Esophagus muscularis mucosa (tissue), 4 donors: ENCODE results near the gene MZT2B. TPM values are rescaled to one million over a fixed set of nuclear protein-coding genes. Genes with fewer than 3 reads are reported as not detected.
"Not testable (repeated sequence)": the region's sequence is repeated elsewhere in the genome, so short reads cannot be mapped to it uniquely, and the experiment has no call there.

Experiments used
- DNase-seq: peaks from one replicate; pipeline ENCODE4 v3.0.0-alpha.2; 2017; ENCODE audit errors: extremely low spot score
- H3K27ac ChIP-seq, 4 donors: fragments of 200-600 bp; sonication (generic); replicated peaks in 1 of 4; 1 replicate in 3 of 4; 2 replicates in 1 of 4; pipeline ENCODE4 v1.5.1; 2016 to 2019; ENCODE audit warnings: mild to moderate bottlenecking in 1 of 4
- H3K27me3 ChIP-seq, 4 donors: fragments of 200-600 bp; sonication (generic); one replicate each; pipeline versions ENCODE4 v1.5.1 to v1.6.0; 2016 to 2019
- H3K36me3 ChIP-seq, 4 donors: fragments of 200-600 bp; sonication (generic); one replicate each; pipeline ENCODE4 v1.5.1; 2016 to 2019
- H3K4me1 ChIP-seq, 4 donors: fragments of 200-600 bp; sonication (generic); one replicate each; pipeline ENCODE4 v1.5.1; 2016 to 2019
- H3K4me3 ChIP-seq, 4 donors: fragments of 200-600 bp; sonication (generic); 1 replicate in 2 of 4; 2 replicates in 2 of 4; pipeline ENCODE4 v1.5.1; 2016 to 2019; ENCODE audit warnings: mild to moderate bottlenecking in 4 of 4, moderate library complexity in 1 of 4
- H3K9me3 ChIP-seq, 4 donors: fragments of 200-600 bp; sonication (generic); 1 replicate in 3 of 4; 2 replicates in 1 of 4; pipeline ENCODE4 v1.5.1; 2016 to 2019
- CTCF ChIP-seq, 3 experiments: fragments of 200-600 bp in 2 of 3; fragments of 450-650 bp in 1 of 3; sonication (generic) in 2 of 3; IDR thresholded peaks; one replicate each; pipeline ENCODE4 v1.5.1; 2017 to 2019; ENCODE audit warnings: antibody characterized with exemption in 3 of 3, mild to moderate bottlenecking in 2 of 3, moderate library complexity in 1 of 3
- EP300 ChIP-seq: sonication (generic); formaldehyde crosslinking; IDR thresholded peaks from one replicate; pipeline ENCODE4 v1.6.1; 2017; ENCODE audit warnings: antibody characterized with exemption
- POLR2A ChIP-seq: fragments of 450-650 bp; IDR thresholded peaks from one replicate; pipeline ENCODE4 v1.6.1; 2017; ENCODE audit warnings: antibody characterized with exemption, moderate library complexity, mild to moderate bottlenecking, low read depth
- POLR2AphosphoS5 ChIP-seq, 2 donors: sonication (generic); formaldehyde crosslinking; IDR thresholded peaks; one replicate each; pipeline ENCODE4 v1.6.1; 2017; ENCODE audit warnings: antibody characterized with exemption in 2 of 2
- whole genome bisulfite sequencing: methylation state at CpG from one replicate; pipeline ENCODE4 v1.1.5; 2018; 5-methylcytosine and 5-hydroxymethylcytosine counted together
- intact Hi-C: fragments of 100-400 bp; cut with DNase I; formaldehyde crosslinking; loops from one replicate; pipeline ENCODE4 v1.15.1; 2023
- total RNA-seq, 4 donors: library from RNA; depleted of rRNA; stranded (reverse); fragments of >200 nt; gene quantifications; one replicate each; pipeline versions ENCODE4 v1.1.0 to v1.2.1, GENCODE V29; 2016

The MZT2B gene
- total RNA-seq, 4 donors from 2014 or later = 145 to 282 (median 196) TPM

GRCh38 chr2:130160131-130160530, 21.9 kb upstream of the MZT2B start:
- Histone ChIP-seq H3K27me3 (no peaks in the 10 kb centered on the region), H3K9me3 (no peaks in the 10 kb centered on the region), H3K4me1 (peaks cover 0 to 5% (median 1%) of the 10 kb centered on the region in 4 donors), H3K36me3 (peaks cover 27 to 96% (median 66%) of the 10 kb centered on the region in 4 donors), H3K4me3 (no peak overlapping the region), H3K27ac (no peak overlapping the region)
- TF ChIP-seq POLR2A = no peak
- TF ChIP-seq EP300 = no peak
- no peak for TF ChIP-seq CTCF (IDR thresholded peaks at IDR 0.05)
- TF ChIP-seq POLR2AphosphoS5 (IDR thresholded peaks at IDR 0.05) = no peak
- intact Hi-C loops = no loop called here
- DNase-seq = no peak
- WGBS = 98% methylated on average over 6 of the region's 6 CpGs

GRCh38 chr2:130160838-130161705, 21.0 kb upstream of the MZT2B start:
- 77% methylated on average over 17 of the region's 25 CpGs for WGBS
- H3K4me3 ChIP-seq, H3K9me3 ChIP-seq, H3K27ac ChIP-seq, H3K4me1 ChIP-seq, intact Hi-C loops, DNase-seq, H3K27me3 ChIP-seq: not testable (repeated sequence)
- peaks cover 36 to 96% (median 71%) of the 10 kb centered on the region in 4 donors for H3K36me3 ChIP-seq

GRCh38 chr2:130162486-130162885, 19.6 kb upstream of the MZT2B start:
- H3K4me1 ChIP-seq, H3K9me3 ChIP-seq, H3K4me3 ChIP-seq, H3K27me3 ChIP-seq, intact Hi-C loops, H3K27ac ChIP-seq, DNase-seq: not testable (repeated sequence)
- H3K36me3 ChIP-seq = peaks cover 50 to 99% (median 81%) of the 10 kb centered on the region in 4 donors
- WGBS = 97% methylated on average over 5 of the region's 7 CpGs

- Histone ChIP-seq H3K27ac (no peak overlapping the region), H3K9me3 (no peaks in the 10 kb centered on the region), H3K4me3 (no peak overlapping the region), H3K27me3 (no peaks in the 10 kb centered on the region), H3K4me1 (no peaks in the 10 kb centered on the region), H3K36me3 (peaks cover 54 to 99% (median 83%) of the 10 kb centered on the region in 4 donors)
- TF ChIP-seq EP300 (no peak), POLR2AphosphoS5 (IDR thresholded peaks at IDR 0.05) (no peak), CTCF (IDR thresholded peaks at IDR 0.05) (no peak), POLR2A (no peak)
- WGBS = 95% methylated on average over 9 of the region's 9 CpGs
- intact Hi-C loops = no loop called here
- no peak for DNase-seq
These were observed 19.1 kb upstream of the MZT2B start for GRCh38 chr2:130162968-130163367.

- Histone ChIP-seq H3K27me3 (no peaks in the 10 kb centered on the region), H3K4me3 (no peak overlapping the region), H3K36me3 (peaks cover 56 to 99% (median 82%) of the 10 kb centered on the region in 4 donors), H3K4me1 (no peaks in the 10 kb centered on the region), H3K9me3 (no peaks in the 10 kb centered on the region), H3K27ac (no peak overlapping the region)
- intact Hi-C loops = no loop called here
- DNase-seq = no peak
- TF ChIP-seq POLR2A (no peak), POLR2AphosphoS5 (IDR thresholded peaks at IDR 0.05) (no peak), CTCF (IDR thresholded peaks at IDR 0.05) (no peak), EP300 (no peak)
- 97% methylated on average over 8 of the region's 8 CpGs for WGBS
These were observed 16.6 kb upstream of the MZT2B start for GRCh38 chr2:130165293-130166016.

- H3K27ac ChIP-seq, H3K27me3 ChIP-seq, H3K4me3 ChIP-seq, H3K4me1 ChIP-seq, H3K9me3 ChIP-seq, DNase-seq, intact Hi-C loops: not testable (repeated sequence)
- peaks cover 54 to 99% (median 87%) of the 10 kb centered on the region in 4 donors for H3K36me3 ChIP-seq
- WGBS = 85% methylated on average over 3 of the region's 3 CpGs
These were observed 15.5 kb upstream of the MZT2B start for GRCh38 chr2:130166611-130167010.

GRCh38 chr2:130169163-130169562, 12.9 kb upstream of the MZT2B start:
- H3K4me3 ChIP-seq, H3K27me3 ChIP-seq, DNase-seq, intact Hi-C loops, H3K9me3 ChIP-seq, H3K4me1 ChIP-seq, H3K27ac ChIP-seq: not testable (repeated sequence)
- peaks cover 66 to 100% (median 93%) of the 10 kb centered on the region in 4 donors for H3K36me3 ChIP-seq
- WGBS = 97% methylated on average over 3 of the region's 3 CpGs
